AG10803 (cell line): ENCODE measurements around the gene ZBTB40.

Experiments used
- DNase-seq: peaks from one replicate; pipeline ENCODE4 v3.0.0; 2010; ENCODE audit warnings: low read depth
- H3K4me3 ChIP-seq: 2 replicates; pipeline ENCODE4 v1.5.1; 2011; ENCODE audit warnings: mild to moderate bottlenecking, low read length, control low read depth
- CTCF ChIP-seq: conservative IDR thresholded peaks from 2 replicates; pipeline ENCODE4 v1.5.1; 2011; ENCODE audit warnings: mild to moderate bottlenecking, low read length, control low read depth, inconsistent platforms

The ZBTB40 gene

GRCh38 chr1:22536506-22536905 is 84.9 kb downstream of the ZBTB40 start:
- DNase-seq: peak; percentile 51
- no peak overlapping the region for H3K4me3 ChIP-seq
- no peak for TF ChIP-seq CTCF

GRCh38 chr1:22537441-22538139 is 85.9 kb downstream of the ZBTB40 start:
- DNase-seq: no peak
- H3K4me3 ChIP-seq: no peak overlapping the region
- no peak for TF ChIP-seq CTCF

GRCh38 chr1:22539510-22540118 is 88.0 kb downstream of the ZBTB40 start:
- no peak for TF ChIP-seq CTCF
- DNase-seq: no peak
- H3K4me3 ChIP-seq: no peak overlapping the region

DNA sequence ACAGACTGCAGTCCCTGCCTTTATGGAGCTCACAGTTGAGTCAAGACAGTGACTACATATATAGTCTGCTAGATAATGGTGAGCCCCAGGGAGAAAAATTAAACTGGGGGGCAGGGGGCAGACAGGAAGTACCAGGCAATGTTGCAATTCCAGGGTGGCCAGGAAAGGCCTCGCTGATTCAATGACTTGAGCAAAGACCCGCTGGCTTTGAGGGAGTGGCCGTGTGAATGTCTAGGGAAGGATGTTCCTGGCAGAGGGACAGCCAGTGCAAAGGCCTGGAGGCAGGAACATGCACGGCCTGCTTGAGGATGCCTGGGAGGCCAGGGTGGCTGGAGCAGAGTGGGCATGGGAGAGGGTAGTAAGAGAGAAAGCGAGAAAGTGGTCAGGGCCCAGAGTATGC is 88.7 kb downstream of the ZBTB40 start:
- DNase-seq: no peak
- no peak overlapping the region for H3K4me3 ChIP-seq
- no peak for TF ChIP-seq CTCF

- H3K4me3 ChIP-seq: no peak overlapping the region
- TF ChIP-seq CTCF: no peak
- DNase-seq: no peak
Observed at GRCh38 chr1:22542886-22543285, 91.2 kb downstream of the ZBTB40 start.

DNA sequence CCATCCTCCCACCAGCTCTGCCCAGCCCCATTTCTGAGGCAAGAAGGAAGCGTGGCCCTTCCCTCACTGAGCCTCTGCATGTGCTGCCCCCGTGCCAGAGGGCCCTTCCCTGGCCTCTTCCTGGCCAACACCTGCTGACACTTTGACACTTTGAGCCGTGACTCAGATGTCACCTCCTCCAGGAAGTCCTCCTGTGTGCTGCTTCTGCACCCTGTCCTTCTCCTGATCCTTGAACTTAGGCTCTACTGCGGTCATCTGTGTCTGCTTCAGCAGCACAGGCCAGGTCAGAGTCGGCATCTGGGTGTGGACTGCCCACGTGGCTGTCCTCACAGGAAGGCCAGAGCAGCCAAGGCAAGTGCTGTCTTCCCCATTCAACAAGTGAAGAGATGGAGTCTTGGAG is 92.0 kb downstream of the ZBTB40 start:
- TF ChIP-seq CTCF: no peak
- DNase-seq: no peak
- no peak overlapping the region for H3K4me3 ChIP-seq

DNA sequence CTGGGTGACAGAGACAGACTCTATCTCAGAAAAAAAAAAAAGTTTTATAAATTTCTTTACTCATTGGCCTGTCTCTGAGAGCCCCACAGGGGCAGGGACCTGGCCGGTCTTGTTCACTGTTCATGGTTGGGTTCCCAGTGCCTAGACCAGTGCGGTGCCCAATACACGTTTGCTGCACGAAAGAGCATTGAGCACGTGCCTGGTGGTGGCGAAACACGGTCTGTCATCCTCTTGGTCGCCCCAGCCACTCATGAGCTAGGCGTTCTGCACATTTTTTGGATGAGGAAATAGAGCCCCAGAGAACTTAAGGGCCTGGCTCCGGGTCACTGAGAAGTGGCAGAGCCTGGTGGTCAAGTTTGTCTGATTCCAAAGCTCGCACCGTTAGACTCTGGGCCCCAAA is 93.0 kb downstream of the ZBTB40 start:
- H3K4me3 ChIP-seq: no peak overlapping the region
- DNase-seq: no peak
- TF ChIP-seq CTCF: no peak
